ENCODE measurements around the gene GPN3.

- TF ChIP-seq CTCF (IDR thresholded peaks at IDR 0.05; ENCODE audit: low read length): no peak
- no peak for TF ChIP-seq EZH2 (IDR thresholded peaks at IDR 0.05; ENCODE audit: borderline replicate concordance, low read length)
Measured at GRCh38 chr12:110514363-110514762, 46.3 kb upstream of the GPN3 start.

Data from OCI-LY1 (cell line).